Neural progenitor cell (in vitro differentiated cells): ENCODE measurements around the gene AMMECR1L.

ENCODE experiments used
- CTCF ChIP-seq: fragments of 200-600 bp; sonication (generic); IDR thresholded peaks from 2 replicates; pipeline ENCODE4 v1.5.1; 2017; ENCODE audit warnings: antibody characterized with exemption, mild to moderate bottlenecking
- EZH2phosphoT487 ChIP-seq: fragments of 200-600 bp; sonication (generic); IDR thresholded peaks from 2 replicates; pipeline ENCODE4 v1.6.1; 2017; ENCODE audit warnings: antibody characterized with exemption

DNA sequence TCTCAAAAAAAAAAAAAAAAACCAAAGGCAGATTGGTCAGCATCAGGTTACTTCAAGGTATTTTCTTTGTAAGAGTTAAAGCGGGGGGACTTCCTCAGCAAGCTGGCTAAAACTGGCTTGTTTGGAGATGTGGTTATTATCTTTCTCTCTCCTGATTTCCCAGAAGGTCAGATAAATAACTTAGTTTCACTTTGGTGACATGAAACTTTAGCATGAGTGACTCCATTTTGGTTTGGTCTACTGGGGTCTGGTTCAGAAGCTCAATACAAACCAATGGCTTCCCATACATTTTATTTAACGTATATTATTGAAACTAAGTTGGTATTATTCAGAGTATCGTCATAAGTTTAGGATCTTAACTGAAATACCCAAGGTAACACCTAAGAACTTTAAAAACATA is 41.6 kb upstream of the AMMECR1L start:
- TF ChIP-seq CTCF (no peak), EZH2phosphoT487 (no peak)
